ENCODE measurements around the gene MED25.

GRCh38 chr19:49793561-49793840 is 24.6 kb upstream of the MED25 start:
- TF ChIP-seq EZH2phosphoT487 (IDR thresholded peaks at IDR 0.05; ENCODE audit: borderline replicate concordance) (no peak), CTCF (conservative IDR thresholded peaks at IDR 0.05; ENCODE audit: low read length) (no peak)

Measured in Loucy (cell line).